22Rv1 (cell line): ENCODE results near the gene SH2B3.

ENCODE experiments used
- CTCF ChIP-seq: fragments of 450-650 bp; IDR thresholded peaks from 2 replicates; pipeline ENCODE4 v1.5.1; 2017; ENCODE audit warnings: mild to moderate bottlenecking
- ZFX ChIP-seq: fragments of 450-650 bp; IDR thresholded peaks from 2 replicates; pipeline ENCODE4 v1.6.1; 2017; ENCODE audit warnings: antibody characterized with exemption, borderline replicate concordance

GRCh38 chr12:111441107-111441928, 35.6 kb downstream of the SH2B3 start:
- TF ChIP-seq CTCF (no peak), ZFX (no peak)
